Lung (tissue), 16 donors: ENCODE data around the gene BICDL2. TPM values are rescaled to one million over a fixed set of nuclear protein-coding genes. Genes with fewer than 3 reads are reported as not detected.

Experiments
- ATAC-seq: fragments of 200-7000 bp; cut with Tn5 transposase; one replicate; pipeline ENCODE4 v1.9.1; 2020; ENCODE audit warnings: moderate number of reproducible peaks; ENCODE audit not compliant: insufficient read depth, low FRiP score
- DNase-seq, 3 donors: peaks; one replicate each; pipeline ENCODE4 v3.0.0-alpha.2; 2013 to 2017
- H3K27ac ChIP-seq, 2 donors: one replicate each; pipeline ENCODE4 v1.5.1; 2013; ENCODE audit warnings: mild to moderate bottlenecking in 2 of 2, moderate library complexity in 2 of 2, control low read depth in 1 of 2, inconsistent platforms in 1 of 2, low read depth in 1 of 2, low read length in 1 of 2
- H3K27me3 ChIP-seq, 3 donors: one replicate each; pipeline ENCODE4 v1.5.1; 2013; ENCODE audit warnings: low read length in 2 of 3; ENCODE audit not compliant: control insufficient read depth in 3 of 3, insufficient read depth in 3 of 3
- H3K36me3 ChIP-seq, 4 donors: one replicate each; pipeline ENCODE4 v1.5.1; 2013; ENCODE audit warnings: low read length in 4 of 4, mild to moderate bottlenecking in 1 of 4, moderate library complexity in 1 of 4; ENCODE audit not compliant: control insufficient read depth in 4 of 4, insufficient read depth in 4 of 4
- H3K4me1 ChIP-seq, 5 donors: one replicate each; pipeline ENCODE4 v1.5.1; 2013; ENCODE audit warnings: low read length in 5 of 5, mild to moderate bottlenecking in 2 of 5, moderate library complexity in 1 of 5; ENCODE audit not compliant: control insufficient read depth in 5 of 5, insufficient read depth in 5 of 5
- H3K4me3 ChIP-seq: one replicate; pipeline ENCODE4 v1.5.1; 2013; ENCODE audit warnings: mild to moderate bottlenecking, control low read depth, moderate library complexity
- H3K9ac ChIP-seq, 2 donors: one replicate each; pipeline ENCODE4 v1.5.1; 2013; ENCODE audit warnings: low read length in 2 of 2, control low read depth in 1 of 2; ENCODE audit not compliant: insufficient read depth in 1 of 2
- H3K9me3 ChIP-seq, 4 donors: one replicate each; pipeline ENCODE4 v1.5.1; 2013; ENCODE audit warnings: low read length in 3 of 4, mild to moderate bottlenecking in 1 of 4, moderate library complexity in 1 of 4; ENCODE audit not compliant: control insufficient read depth in 4 of 4, insufficient read depth in 3 of 4
- WGBS, 2 donors: extraction: QIAGEN DNeasy Blood & Tissue Kit; methylation state at CpG; one replicate each; pipeline ENCODE4 v1.1.7; 2013; 5-methylcytosine and 5-hydroxymethylcytosine counted together
- long read RNA-seq, 5 donors: transcript quantifications; one replicate each; lab custom pipeline, GENCODE V29; 2026
- polyA plus RNA-seq, 2 donors: library from polyadenylated mRNA; stranded (reverse); fragments of 200-250 nt; gene quantifications; one replicate each; pipeline ENCODE4 v1.2.1, GENCODE V29; 2013
- total RNA-seq, 2 donors: library from RNA; depleted of rRNA in 1 of 2; stranded (reverse); fragments of >200 nt in 1 of 2; gene quantifications; one replicate each; pipeline ENCODE4 v1.2.1, GENCODE V29; 2014 to 2021
- TF ChIP-seq, protein P1 (sequence below): IDR thresholded peaks from 2 replicates; pipeline ENCODE4 v1.5.1; 2012; ENCODE audit warnings: mild to moderate bottlenecking; ENCODE audit errors: control extremely low read depth, extremely low read depth
- donor health status: control.
- donor health status: control.
- donor health status: Bipolar disorder and iron deficiency.
- donor health status: healthy.
- donor health status: DM: yes; HTN: yes; CAD: no.

The BICDL2 gene, protein sequence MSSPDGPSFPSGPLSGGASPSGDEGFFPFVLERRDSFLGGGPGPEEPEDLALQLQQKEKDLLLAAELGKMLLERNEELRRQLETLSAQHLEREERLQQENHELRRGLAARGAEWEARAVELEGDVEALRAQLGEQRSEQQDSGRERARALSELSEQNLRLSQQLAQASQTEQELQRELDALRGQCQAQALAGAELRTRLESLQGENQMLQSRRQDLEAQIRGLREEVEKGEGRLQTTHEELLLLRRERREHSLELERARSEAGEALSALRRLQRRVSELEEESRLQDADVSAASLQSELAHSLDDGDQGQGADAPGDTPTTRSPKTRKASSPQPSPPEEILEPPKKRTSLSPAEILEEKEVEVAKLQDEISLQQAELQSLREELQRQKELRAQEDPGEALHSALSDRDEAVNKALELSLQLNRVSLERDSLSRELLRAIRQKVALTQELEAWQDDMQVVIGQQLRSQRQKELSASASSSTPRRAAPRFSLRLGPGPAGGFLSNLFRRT
- total RNA-seq, result 10 to 100 TPM; 15.9 to 24.4 TPM
- polyA plus RNA-seq, result 10 to 100 TPM; 12.7 to 17.1 TPM
- long read RNA-seq, donor 1, partial matches to known transcripts, result 0 of 1 reads
- long read RNA-seq, donor 1, other reads (novel, unspliced or antisense), result 0 of 1 reads
- long read RNA-seq, donor 2, result 0 reads
- long read RNA-seq, donor 3, partial matches to known transcripts, result 0 of 1 reads
- long read RNA-seq, donor 3, other reads (novel, unspliced or antisense), result 0 of 1 reads
- long read RNA-seq, donor 4, result 0 reads
- long read RNA-seq, donor 5, result 0 reads

DNA sequence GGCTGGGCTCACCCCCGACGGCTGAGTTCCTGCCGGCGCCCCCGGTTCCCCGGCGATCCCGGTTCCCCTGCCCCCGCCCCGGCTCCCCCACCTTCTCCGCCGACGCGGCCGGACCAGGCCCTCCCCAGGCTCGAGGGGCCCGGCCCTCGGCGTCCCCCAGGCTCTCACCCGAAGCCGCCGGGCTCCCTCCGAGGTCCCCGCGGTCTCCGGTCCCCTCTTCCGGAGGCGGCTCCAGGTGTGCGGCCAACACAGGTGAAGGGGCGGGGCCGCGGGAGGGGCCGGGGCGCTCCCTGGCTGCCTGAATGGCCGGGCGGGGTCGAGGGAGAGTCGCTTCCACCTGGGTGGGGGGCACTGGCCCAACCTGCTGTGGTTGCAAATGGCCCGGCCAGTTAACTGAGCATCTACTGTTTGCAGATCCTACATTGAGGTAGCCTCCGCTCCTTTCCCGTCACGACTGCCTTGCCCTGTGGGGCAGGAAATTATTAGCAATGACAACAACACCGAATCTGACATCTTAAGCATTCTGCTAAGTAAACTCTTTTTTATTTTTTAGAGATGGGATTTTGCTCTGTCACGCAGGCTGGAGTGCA is at the start of gene BICDL2:
Gene BICDL2 (minus strand): TSS at position 219 of the 590 bp plus-strand sequence. CDS start 1,448 bp downstream, outside the sequence.
- DNase-seq (no peak), ATAC-seq (peak; percentile 32)
- peak within 1 kb of the TSS; percentile 12 for H3K4me3 ChIP-seq
- 6 to 8% methylated on average over 24 to 44 of the region's 44 CpGs for WGBS, 2 donors
- no peaks in the 10 kb centered on the region for H3K36me3 ChIP-seq
- H3K4me1 ChIP-seq, result peaks cover 0 to 4% (median 0%) of the 10 kb centered on the region in 5 donors
- peak within 1 kb of the TSS in 1 of 2 donors; percentile 53 for H3K27ac ChIP-seq
- no peaks in the 10 kb centered on the region for H3K9me3 ChIP-seq
- peaks cover 0 to 52% (median 38%) of the 10 kb centered on the region in 3 donors for H3K27me3 ChIP-seq
- TF ChIP-seq, protein P1, sequence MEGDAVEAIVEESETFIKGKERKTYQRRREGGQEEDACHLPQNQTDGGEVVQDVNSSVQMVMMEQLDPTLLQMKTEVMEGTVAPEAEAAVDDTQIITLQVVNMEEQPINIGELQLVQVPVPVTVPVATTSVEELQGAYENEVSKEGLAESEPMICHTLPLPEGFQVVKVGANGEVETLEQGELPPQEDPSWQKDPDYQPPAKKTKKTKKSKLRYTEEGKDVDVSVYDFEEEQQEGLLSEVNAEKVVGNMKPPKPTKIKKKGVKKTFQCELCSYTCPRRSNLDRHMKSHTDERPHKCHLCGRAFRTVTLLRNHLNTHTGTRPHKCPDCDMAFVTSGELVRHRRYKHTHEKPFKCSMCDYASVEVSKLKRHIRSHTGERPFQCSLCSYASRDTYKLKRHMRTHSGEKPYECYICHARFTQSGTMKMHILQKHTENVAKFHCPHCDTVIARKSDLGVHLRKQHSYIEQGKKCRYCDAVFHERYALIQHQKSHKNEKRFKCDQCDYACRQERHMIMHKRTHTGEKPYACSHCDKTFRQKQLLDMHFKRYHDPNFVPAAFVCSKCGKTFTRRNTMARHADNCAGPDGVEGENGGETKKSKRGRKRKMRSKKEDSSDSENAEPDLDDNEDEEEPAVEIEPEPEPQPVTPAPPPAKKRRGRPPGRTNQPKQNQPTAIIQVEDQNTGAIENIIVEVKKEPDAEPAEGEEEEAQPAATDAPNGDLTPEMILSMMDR, result no peak
- no peak within 1 kb of the TSS for H3K9ac ChIP-seq

DNA sequence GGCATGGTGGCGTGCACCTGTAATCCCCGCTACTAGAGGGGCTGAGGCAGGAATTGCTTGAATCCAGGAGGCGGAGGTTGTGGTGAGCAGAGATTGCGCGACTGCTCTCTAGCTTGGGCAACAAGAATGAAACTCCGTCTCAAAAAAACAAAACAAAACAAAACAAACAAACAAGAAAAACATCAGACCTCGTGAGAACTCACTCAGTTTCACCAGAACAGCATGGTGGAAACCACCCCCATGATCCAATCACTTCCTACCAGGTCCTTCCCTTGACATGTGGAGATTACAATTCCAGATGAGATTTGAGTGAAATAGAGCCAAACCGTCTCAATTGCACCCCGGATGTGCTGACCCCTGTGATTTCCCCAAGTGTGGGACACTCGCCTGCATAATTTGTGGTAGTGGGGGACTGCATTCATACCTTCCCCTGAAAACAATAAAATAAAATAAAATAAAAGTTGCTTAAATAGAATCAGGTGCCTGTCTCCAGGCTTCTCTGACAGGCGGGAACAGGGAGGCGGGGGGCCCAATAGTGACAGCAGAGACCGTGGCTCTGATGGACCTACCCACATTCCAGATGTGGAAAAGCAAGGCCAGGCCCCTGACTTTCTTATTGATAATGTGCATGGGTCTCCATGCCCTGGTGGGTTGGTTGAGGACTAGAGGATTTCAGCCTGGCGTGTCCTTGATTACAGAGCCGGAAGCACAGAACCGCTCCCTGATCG is 49.3 kb upstream of the BICDL2 start:
- Histone ChIP-seq H3K36me3 (no peaks in the 10 kb centered on the region), H3K27ac (peak overlapping the region; percentile 67 to 83), H3K9me3 (no peaks in the 10 kb centered on the region), H3K4me1 (peaks cover 0 to 17% (median 3%) of the 10 kb centered on the region in 5 donors), H3K4me3 (peak overlapping the region; percentile 21), H3K27me3 (no peaks in the 10 kb centered on the region), H3K9ac (no peak overlapping the region)
- DNase-seq (no peak), ATAC-seq (no peak)
- WGBS, 2 donors, result 70 to 74% methylated on average over 17 of the region's 17 CpGs
- TF ChIP-seq, protein P1, result no peak

DNA sequence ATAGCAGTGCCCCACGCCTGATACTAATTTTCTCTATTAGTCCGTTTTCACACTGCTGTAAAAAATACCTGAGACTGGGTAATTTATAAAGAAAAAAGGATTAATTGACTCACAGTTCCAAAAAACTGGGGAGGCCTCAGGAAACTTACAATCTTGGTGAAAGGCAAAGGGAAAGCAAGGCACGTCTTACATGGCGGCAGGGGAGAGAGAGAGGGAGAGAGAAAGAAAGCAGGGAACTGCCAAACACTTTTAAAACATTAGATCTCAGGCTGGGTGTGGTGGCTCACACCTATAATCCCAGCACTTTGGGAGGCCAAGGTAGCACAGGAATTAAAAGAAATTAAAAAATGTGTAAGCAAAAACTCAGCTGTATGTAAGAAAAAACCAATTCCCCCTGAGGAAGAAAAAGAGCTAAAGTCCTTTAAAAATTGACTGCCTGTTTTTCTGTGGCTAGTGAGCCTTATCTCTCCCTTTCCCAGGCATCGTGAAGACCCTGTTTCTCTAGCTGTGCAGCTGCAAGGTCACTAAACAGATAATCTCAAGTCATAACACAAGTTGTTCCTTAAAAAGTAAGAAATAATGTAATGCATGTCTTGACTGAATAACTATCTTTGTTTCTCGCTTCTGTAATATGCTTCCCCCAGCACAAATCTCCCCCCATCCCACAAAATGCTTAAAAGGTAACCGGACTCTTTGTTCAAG is 48.4 kb upstream of the BICDL2 start:
- 79 to 83% methylated on average over 7 of the region's 7 CpGs for WGBS, 2 donors
- no peak overlapping the region for H3K27ac ChIP-seq
- TF ChIP-seq, protein P1, result no peak

More for the DNA sequence above, 48.4 kb upstream of the BICDL2 start:
- Histone ChIP-seq H3K9me3 (no peaks in the 10 kb centered on the region), H3K36me3 (no peaks in the 10 kb centered on the region), H3K9ac (no peak overlapping the region), H3K27me3 (peaks cover 0 to 4% (median 0%) of the 10 kb centered on the region in 3 donors), H3K4me3 (no peak overlapping the region), H3K4me1 (peaks cover 0 to 17% (median 3%) of the 10 kb centered on the region in 5 donors)
- DNase-seq (no peak), ATAC-seq (no peak)
